H1 (cell line): ENCODE data around the gene NOS2. TPM values are rescaled to one million over a fixed set of nuclear protein-coding genes. Genes with fewer than 3 reads are reported as not detected.

Experiments
- CTCF ChIA-PET: fragments of 300-600 bp; sonication (Branson Sonifier 250); formaldehyde crosslinking; loops from one replicate; lab custom pipeline; 2021; ENCODE audit not compliant: partially characterized antibody; lab: Charles Lee
- POLR2A ChIA-PET: fragments of 300-600 bp; sonication (Branson Sonifier 250); formaldehyde crosslinking; loops from one replicate; lab custom pipeline; 2021; ENCODE audit warnings: inconsistent platforms; ENCODE audit not compliant: partially characterized antibody; lab: Charles Lee
- DNase-seq, 2 experiments: peaks; one replicate each; pipeline versions ENCODE4 v3.0.0 to v3.0.0-alpha.2; 2010 to 2022; ENCODE audit warnings: low spot score in 2 of 2, low read depth in 1 of 2, mixed read lengths in 1 of 2
- FAIRE-seq: peaks from 2 replicates; lab custom pipeline; 2011; peaks lifted over from hg19 to GRCh38; lab: Jason Lieb, UNC
- H2AFZ ChIP-seq: 2 replicates; pipeline ENCODE4 v1.8.1; 2012; ENCODE audit warnings: low read length, inconsistent platforms
- H2AK5ac ChIP-seq: 2 replicates; pipeline ENCODE4 v1.6.1; 2013; ENCODE audit warnings: low read depth, low read length
- H2BK120ac ChIP-seq: replicated peaks from 2 replicates; pipeline ENCODE3; 2013; ENCODE audit warnings: low read depth, low read length, inconsistent platforms
- H2BK12ac ChIP-seq: 2 replicates; pipeline ENCODE4 v1.6.1; 2013; ENCODE audit warnings: low read depth, low read length
- H2BK15ac ChIP-seq: 2 replicates; pipeline ENCODE4 v1.6.1; 2013; ENCODE audit warnings: low read length
- H2BK20ac ChIP-seq: 2 replicates; pipeline ENCODE4 v1.6.1; 2013; ENCODE audit warnings: low read length
- H2BK5ac ChIP-seq: 2 replicates; pipeline ENCODE4 v1.6.1; 2013; ENCODE audit warnings: low read depth, low read length
- H3K14ac ChIP-seq: 2 replicates; pipeline ENCODE4 v1.6.1; 2013; ENCODE audit warnings: inconsistent platforms; ENCODE audit not compliant: insufficient read length
- H3K18ac ChIP-seq: 2 replicates; pipeline ENCODE4 v1.6.1; 2013; ENCODE audit warnings: low read length; ENCODE audit errors: extremely low read depth
- H3K23ac ChIP-seq: 2 replicates; pipeline ENCODE4 v1.6.1; 2013; ENCODE audit warnings: inconsistent platforms; ENCODE audit not compliant: insufficient read length
- H3K23me2 ChIP-seq: 2 replicates; pipeline ENCODE4 v1.6.1; 2013; ENCODE audit warnings: low read depth, low read length
- H3K27ac ChIP-seq: 2 replicates; pipeline ENCODE4 v1.6.1; 2011; ENCODE audit warnings: low read depth, low read length, inconsistent platforms
- H3K27me3 ChIP-seq, 4 experiments: replicated peaks in 1 of 4; 1 replicate in 1 of 4; 2 replicates in 3 of 4; pipeline versions ENCODE4 v1.6.1 to v1.8.1; 2011 to 2013; ENCODE audit warnings: low read length in 3 of 4, mild to moderate bottlenecking in 3 of 4, inconsistent platforms in 2 of 4, mixed read lengths in 2 of 4, moderate library complexity in 1 of 4; ENCODE audit not compliant: control insufficient read depth in 3 of 4, insufficient read depth in 3 of 4; ENCODE audit errors: extremely low read depth in 1 of 4
- H3K36me3 ChIP-seq, 4 experiments: 2 replicates each; pipeline versions ENCODE4 v1.6.1 to v1.8.1; 2011 to 2013; ENCODE audit warnings: mild to moderate bottlenecking in 4 of 4, low read length in 3 of 4, moderate library complexity in 2 of 4, control low read depth in 1 of 4, inconsistent platforms in 1 of 4; ENCODE audit not compliant: insufficient read depth in 4 of 4, control insufficient read depth in 2 of 4
- H3K4ac ChIP-seq: replicated peaks from 2 replicates; pipeline ENCODE3; 2013; ENCODE audit warnings: low read length, low read depth, mixed read lengths, inconsistent platforms; ENCODE audit not compliant: insufficient read length
- H3K4me1 ChIP-seq, 4 experiments: replicated peaks in 1 of 4; 1 replicate in 1 of 4; 2 replicates in 3 of 4; pipeline versions ENCODE4 v1.6.1 to v1.8.1; 2011 to 2013; ENCODE audit warnings: low read length in 3 of 4, inconsistent platforms in 2 of 4, mixed read lengths in 1 of 4; ENCODE audit not compliant: insufficient read depth in 4 of 4, control insufficient read depth in 3 of 4
- H3K4me2 ChIP-seq, 2 experiments: 2 replicates each; pipeline versions ENCODE4 v1.6.1 to v1.8.1; 2011 to 2013; ENCODE audit warnings: low read depth in 2 of 2, low read length in 2 of 2, control low read depth in 1 of 2, inconsistent platforms in 1 of 2, mild to moderate bottlenecking in 1 of 2; ENCODE audit not compliant: insufficient read depth in 1 of 2
- H3K4me3 ChIP-seq, 4 experiments: fragments of 200-600, 300-600 bp in 1 of 4; sonication (generic), shearing (Covaris generic), sonication (Bioruptor Twin) in 1 of 4; 2 replicates each; pipeline versions ENCODE4 v1.5.1 to v1.8.1; 2011 to 2016; ENCODE audit warnings: low read length in 4 of 4, low read depth in 3 of 4, control low read depth in 2 of 4, inconsistent platforms in 2 of 4, mild to moderate bottlenecking in 2 of 4, mixed read lengths in 1 of 4, moderate library complexity in 1 of 4; ENCODE audit not compliant: insufficient read depth in 2 of 4; ENCODE audit errors: extremely low read depth in 1 of 4
- H3K56ac ChIP-seq: replicated peaks from 2 replicates; pipeline ENCODE3; 2013; ENCODE audit warnings: low read depth, mild to moderate bottlenecking, mixed read lengths, low read length, inconsistent platforms; ENCODE audit not compliant: insufficient read length
- H3K79me1 ChIP-seq: 2 replicates; pipeline ENCODE4 v1.6.1; 2013; ENCODE audit warnings: low read depth, low read length, control low read depth
- H3K79me2 ChIP-seq, 2 experiments: 2 replicates each; pipeline versions ENCODE4 v1.6.1 to v1.8.1; 2012 to 2013; ENCODE audit warnings: low read length in 2 of 2, mild to moderate bottlenecking in 2 of 2, inconsistent platforms in 1 of 2; ENCODE audit not compliant: insufficient read depth in 2 of 2, control insufficient read depth in 1 of 2
- H3K9ac ChIP-seq, 4 experiments: replicated peaks in 1 of 4; 1 replicate in 1 of 4; 2 replicates in 3 of 4; pipeline versions ENCODE4 v1.6.1 to v1.8.1; 2011 to 2013; ENCODE audit warnings: low read depth in 3 of 4, low read length in 3 of 4, control low read depth in 2 of 4, mild to moderate bottlenecking in 2 of 4, moderate library complexity in 2 of 4, inconsistent platforms in 1 of 4; ENCODE audit errors: extremely low read depth in 1 of 4
- H3K9me3 ChIP-seq, 2 experiments: 2 replicates each; pipeline versions ENCODE4 v1.6.1 to v1.8.1; 2012 to 2013; ENCODE audit warnings: mild to moderate bottlenecking in 2 of 2, moderate library complexity in 2 of 2, control low read depth in 1 of 2, inconsistent platforms in 1 of 2, low read depth in 1 of 2, low read length in 1 of 2, mixed read lengths in 1 of 2; ENCODE audit not compliant: insufficient read depth in 2 of 2
- H4K20me1 ChIP-seq, 2 experiments: replicated peaks in 1 of 2; 2 replicates each; pipeline versions ENCODE3 to v1.8.1; 2011 to 2013; ENCODE audit warnings: inconsistent platforms in 2 of 2, low read length in 2 of 2, mild to moderate bottlenecking in 1 of 2; ENCODE audit not compliant: insufficient read depth in 2 of 2, control insufficient read depth in 1 of 2
- H4K5ac ChIP-seq: 2 replicates; pipeline ENCODE4 v1.6.1; 2013; ENCODE audit warnings: low read length, low read depth, mixed read lengths, inconsistent platforms; ENCODE audit not compliant: insufficient read length
- H4K8ac ChIP-seq: 2 replicates; pipeline ENCODE4 v1.8.0; 2013; ENCODE audit warnings: mild to moderate bottlenecking, moderate library complexity, low read length, inconsistent platforms; ENCODE audit not compliant: insufficient read depth; ENCODE audit errors: extremely low read depth
- H4K91ac ChIP-seq: replicated peaks from 2 replicates; pipeline ENCODE3; 2013; ENCODE audit warnings: low read length, mixed read lengths, inconsistent platforms; ENCODE audit not compliant: insufficient read length
- CTCF ChIP-seq, 3 experiments: IDR thresholded peaks; 1 replicate in 2 of 3; 2 replicates in 1 of 3; pipeline versions ENCODE4 v1.5.1 to v1.6.1; 2011; ENCODE audit warnings: low read length in 3 of 3, mild to moderate bottlenecking in 3 of 3, inconsistent platforms in 2 of 3, low read depth in 1 of 3, moderate library complexity in 1 of 3; ENCODE audit not compliant: insufficient read depth in 1 of 3; ENCODE audit errors: control extremely low read depth in 1 of 3
- KDM1A ChIP-seq: fragments of 200-600, 300-600 bp; sonication (generic); IDR thresholded peaks from 2 replicates; pipeline ENCODE4 v1.7.1; 2016; ENCODE audit warnings: mild to moderate bottlenecking, low read length, borderline replicate concordance
- KDM5A ChIP-seq: fragments of 200-600 bp; IDR thresholded peaks from 2 replicates; pipeline ENCODE4 v1.7.1; 2012; ENCODE audit warnings: mild to moderate bottlenecking, low read length, inconsistent platforms, mixed read lengths
- MAFK ChIP-seq: IDR thresholded peaks from 2 replicates; pipeline ENCODE4 v1.6.1; 2012; ENCODE audit warnings: low read depth, mild to moderate bottlenecking, improper control_type of control experiment, low read length
- MAX ChIP-seq: IDR thresholded peaks from 2 replicates; pipeline ENCODE4 v1.6.1; 2012; ENCODE audit warnings: inconsistent platforms
- POLR2A ChIP-seq, 2 experiments: IDR thresholded peaks; 1 replicate in 1 of 2; 2 replicates in 1 of 2; pipeline ENCODE4 v1.6.1; 2011; ENCODE audit warnings: low read depth in 2 of 2, low read length in 2 of 2, mild to moderate bottlenecking in 2 of 2; ENCODE audit errors: control extremely low read depth in 1 of 2
- POLR2AphosphoS5 ChIP-seq: IDR thresholded peaks from 2 replicates; pipeline ENCODE4 v1.6.1; 2011; ENCODE audit warnings: low read depth, low read length
- RAD21 ChIP-seq, 2 experiments: IDR thresholded peaks in 1 of 2; conservative IDR thresholded peaks in 1 of 2; 2 replicates each; pipeline ENCODE4 v1.6.1; 2011; ENCODE audit warnings: low read depth in 2 of 2, low read length in 2 of 2, improper control_type of control experiment in 1 of 2, inconsistent platforms in 1 of 2, mild to moderate bottlenecking in 1 of 2, moderate library complexity in 1 of 2
- RXRA ChIP-seq: IDR thresholded peaks from 2 replicates; pipeline ENCODE4 v1.6.1; 2011; ENCODE audit warnings: low read depth, mild to moderate bottlenecking, low read length, moderate library complexity; ENCODE audit not compliant: insufficient read depth
- WGBS, 2 experiments: shearing (Covaris generic) in 1 of 2; methylation state at CpG; one replicate each; pipeline versions ENCODE4 v1.1.6 to v1.1.7; 2013 to 2015; ENCODE audit warnings: low lambda C conversion rate in 2 of 2, mixed read lengths in 2 of 2, inconsistent platforms in 1 of 2, low coverage in 1 of 2, missing lambda C conversion rate in 1 of 2; ENCODE audit not compliant: insufficient replicate concordance in 2 of 2, insufficient coverage in 1 of 2, insufficient read length in 1 of 2; ENCODE audit errors: extremely low coverage in 1 of 2, missing lambda C conversion rate in 1 of 2; 5-methylcytosine and 5-hydroxymethylcytosine counted together
- polyA plus RNA-seq, 7 experiments: library from polyadenylated mRNA; depleted of rRNA in 3 of 7; stranded (reverse) in 5 of 7; unstranded in 2 of 7; fragments of >200 nt in 5 of 7; fragments of 200-250 nt in 2 of 7; gene quantifications; 1 replicate in 5 of 7; 2 replicates in 1 of 7; 4 replicates in 1 of 7; pipeline versions ENCODE4 v1.2.1 to v1.2.3, GENCODE V29; 2011 to 2013; ENCODE audit warnings: missing spikeins in 2 of 7, mixed read lengths in 2 of 7
- total RNA-seq: library from RNA; stranded (reverse); fragmentation: NEBNext Ultra II Directional; extraction: Animal tissue kit (Norgen Biotek cat#: 25700); gene quantifications from 2 replicates; pipeline ENCODE4 v1.2.1, GENCODE V29; 2021

The NOS2 gene
- total and polyA plus RNA-seq, 2 of the 8 experiments (the other 6 are each of a cell fraction or from before 2014, with no cell fraction given) = 1.0 to 1.9 TPM

- Histone ChIP-seq H3K27me3 (no peaks in the 10 kb centered on the region), H2BK20ac (no peak overlapping the region; the same call in 1 of the 2 replicates), H4K5ac (no peak overlapping the region), H3K4me2 (no peak overlapping the region), H3K36me3 (no peaks in the 10 kb centered on the region), H2BK5ac (no peak overlapping the region), H2BK15ac (no peak overlapping the region), H3K4me3 (no peak overlapping the region), H3K79me2 (no peaks in the 10 kb centered on the region), H3K4ac (no peak overlapping the region), H3K56ac (no peak overlapping the region), H4K20me1 (no peaks in the 10 kb centered on the region), H3K23me2 (peaks cover 2% of the 10 kb centered on the region; the same call in 1 of the 2 replicates), H3K14ac (no peak overlapping the region), H3K23ac (no peak overlapping the region), H3K18ac (no peak overlapping the region), H4K91ac (no peak overlapping the region), H2BK120ac (no peak overlapping the region), H4K8ac (no peak overlapping the region), H3K4me1 (peaks cover 0 to 3% (median 2%) of the 10 kb centered on the region in 4 experiments; a peak in 1 of 7 replicates), H3K27ac (no peak overlapping the region), H2AFZ (no peak overlapping the region), H2AK5ac (no peak overlapping the region), H3K9ac (no peak overlapping the region; a peak in 1 of 7 replicates), H3K79me1 (no peaks in the 10 kb centered on the region), H3K9me3 (no peaks in the 10 kb centered on the region), H2BK12ac (no peak overlapping the region)
- CTCF ChIA-PET = interaction anchor here (1.2 to 9.4 kb wide), 4 partner anchors 55 to 89 kb away, joined by 3 to 299 read pairs (median 32); partner anchors contain the start of gene LYRM9
- FAIRE-seq (no peak), DNase-seq (no peak)
- WGBS, 2 experiments = 84% methylated on average over 7 of the region's 7 CpGs; no CpG with 5 or more reads in 1 of the 2 experiments
- POLR2A ChIA-PET = no interaction called here
- TF ChIP-seq MAFK = no peak
- no peak for TF ChIP-seq POLR2A (IDR thresholded peaks at IDR 0.05; ENCODE audit: control extremely low read depth in 1 of 2, low read depth in 2 of 2, low read length in 2 of 2)
- no peak for TF ChIP-seq RXRA
- TF ChIP-seq CTCF (IDR thresholded peaks at IDR 0.05; ENCODE audit: control extremely low read depth in 1 of 3, insufficient read depth in 1 of 3, low read depth in 1 of 3, low read length in 3 of 3) = no peak
- TF ChIP-seq MAX = no peak
- TF ChIP-seq KDM1A = no peak
- TF ChIP-seq POLR2AphosphoS5 = no peak
- TF ChIP-seq KDM5A = no peak
- TF ChIP-seq RAD21 (IDR thresholded peaks at IDR 0.05 in 1 of 2, conservative IDR thresholded peaks at IDR 0.05 in 1 of 2; ENCODE audit: low read depth in 2 of 2, low read length in 2 of 2) = no peak
Measured at GRCh38 chr17:27810211-27810901, 10.0 kb upstream of the NOS2 start.
